Prostate gland (tissue), 2 donors: Measurements from ENCODE around the gene DNAJC27.

Experiments used
- CTCF ChIP-seq, 4 experiments: fragments of 200-600 bp in 2 of 4; fragments of 450-650 bp in 2 of 4; sonication (generic) in 2 of 4; IDR thresholded peaks; 1 replicate in 3 of 4; 2 replicates in 1 of 4; pipeline ENCODE4 v1.5.1; 2016 to 2019; ENCODE audit warnings: antibody characterized with exemption in 4 of 4, mild to moderate bottlenecking in 2 of 4, moderate library complexity in 2 of 4
- POLR2AphosphoS5 ChIP-seq: sonication (generic); formaldehyde crosslinking; IDR thresholded peaks from one replicate; pipeline ENCODE4 v1.6.1; 2017; ENCODE audit warnings: antibody characterized with exemption

- no peak for TF ChIP-seq CTCF (IDR thresholded peaks at IDR 0.05)
- no peak for TF ChIP-seq POLR2AphosphoS5
Observed at GRCh38 chr2:24894750-24895149, 77.0 kb downstream of the DNAJC27 start.
